Activated naive CD8-positive, alpha-beta T cell treated with anti-CD3 and anti-CD28 coated beads, Interleukin-2, amount 10 ng/mL, durations not matched to agents 7 days and 5 days (primary cell): Measurements from ENCODE around the gene CEP120. TPM values are rescaled to one million over a fixed set of nuclear protein-coding genes. Genes with fewer than 3 reads are reported as not detected.
"Not testable (repeated sequence)": the region's sequence is repeated elsewhere in the genome, so short reads cannot be mapped to it uniquely, and the experiment has no call there.

Source experiments
- ATAC-seq: fragments of 150-1000 bp; cut with Tn5 transposase; one replicate; pipeline ENCODE4 v1.10.0; 2021; ENCODE audit warnings: low read depth, moderate library complexity
- POLR2A ChIA-PET: fragments of 350-600 bp; sonication (Branson Sonifier 250); formaldehyde crosslinking; loops from one replicate; lab custom pipeline; 2021; ENCODE audit warnings: antibody characterized with exemption; lab: Charles Lee
- DNase-seq: peaks from one replicate; pipeline ENCODE4 v3.0.0; 2021
- H3K27ac Mint-ChIP-seq: one replicate; pipeline ENCODE4 v1.8.0; 2022; ENCODE audit warnings: mild to moderate bottlenecking, mixed read lengths
- H3K27me3 Mint-ChIP-seq: one replicate; pipeline ENCODE4 v1.8.0; 2022; ENCODE audit warnings: mild to moderate bottlenecking, moderate library complexity, mixed read lengths
- H3K36me3 Mint-ChIP-seq: one replicate; pipeline ENCODE4 v1.8.0; 2021; ENCODE audit warnings: mild to moderate bottlenecking, mixed read lengths
- H3K4me1 Mint-ChIP-seq: one replicate; pipeline ENCODE4 v1.8.0; 2021; ENCODE audit warnings: mixed read lengths
- H3K4me3 Mint-ChIP-seq: one replicate; pipeline ENCODE4 v1.8.0; 2022; ENCODE audit warnings: mild to moderate bottlenecking, moderate library complexity, mixed read lengths
- H3K9me3 Mint-ChIP-seq: one replicate; pipeline ENCODE4 v1.8.0; 2021; ENCODE audit warnings: mixed read lengths
- total RNA-seq, 2 experiments: library from RNA; stranded (reverse); gene quantifications; one replicate each; pipeline ENCODE4 v1.2.3, GENCODE V29; 2021

Gene CEP120
- total RNA-seq, 2 experiments from 2014 or later, result 41.7 to 42.8 TPM

DNA sequence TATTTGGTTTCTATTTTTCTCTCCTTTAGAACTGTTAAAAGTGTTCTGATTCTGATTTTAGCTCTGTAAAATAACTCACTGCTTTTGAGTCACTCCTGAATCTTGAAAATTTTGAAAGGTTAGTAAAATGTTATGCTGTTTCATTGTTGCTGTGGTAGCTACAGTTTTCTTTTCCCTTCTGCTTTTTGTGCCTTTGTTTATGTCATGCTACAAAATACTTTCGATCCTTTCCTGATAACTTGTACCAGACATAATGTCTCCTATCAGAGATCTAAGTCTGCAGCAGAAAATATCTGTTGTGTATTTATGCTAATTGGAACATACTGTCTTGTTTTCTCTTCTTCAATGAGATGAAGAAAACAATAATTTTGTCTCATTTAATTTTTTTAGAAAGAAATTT lies 26.9 kb upstream of the CEP120 start:
- H3K27ac Mint-ChIP-seq, result no peak overlapping the region
- POLR2A ChIA-PET, result no interaction called here
- DNase-seq (no peak), ATAC-seq (no peak)
- no peak overlapping the region for H3K4me3 Mint-ChIP-seq
- no peaks in the 10 kb centered on the region for H3K9me3 Mint-ChIP-seq
- peaks cover 8% of the 10 kb centered on the region for H3K4me1 Mint-ChIP-seq
- H3K36me3 Mint-ChIP-seq, result no peaks in the 10 kb centered on the region
- no peaks in the 10 kb centered on the region for H3K27me3 Mint-ChIP-seq

DNA sequence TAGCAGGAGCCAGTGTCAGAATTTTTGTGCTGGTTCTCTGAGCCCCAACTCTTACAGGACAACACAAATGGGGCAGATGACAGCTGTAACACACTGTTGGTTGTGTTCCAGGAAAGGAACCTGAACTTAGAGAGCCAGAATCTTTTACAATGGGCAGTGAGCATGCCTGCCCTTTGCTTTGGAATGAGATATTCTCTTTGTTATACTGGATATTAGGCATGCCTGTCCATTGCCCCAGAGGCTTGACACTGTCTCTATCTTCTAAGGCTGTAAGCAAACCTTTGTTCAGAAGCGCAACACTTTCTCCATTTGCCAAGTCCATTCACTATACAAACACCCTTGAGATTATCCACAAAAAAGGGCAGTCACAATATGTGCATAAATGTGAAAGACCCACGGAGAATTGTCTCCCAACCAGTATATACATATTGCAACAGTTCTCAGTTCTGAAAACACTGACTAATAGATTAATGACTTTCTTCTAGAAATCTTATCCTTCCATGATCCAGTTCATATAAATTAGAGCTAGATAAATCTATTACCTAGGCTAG lies 26.3 kb upstream of the CEP120 start:
- no peak for ATAC-seq
- POLR2A ChIA-PET, result no interaction called here

DNA sequence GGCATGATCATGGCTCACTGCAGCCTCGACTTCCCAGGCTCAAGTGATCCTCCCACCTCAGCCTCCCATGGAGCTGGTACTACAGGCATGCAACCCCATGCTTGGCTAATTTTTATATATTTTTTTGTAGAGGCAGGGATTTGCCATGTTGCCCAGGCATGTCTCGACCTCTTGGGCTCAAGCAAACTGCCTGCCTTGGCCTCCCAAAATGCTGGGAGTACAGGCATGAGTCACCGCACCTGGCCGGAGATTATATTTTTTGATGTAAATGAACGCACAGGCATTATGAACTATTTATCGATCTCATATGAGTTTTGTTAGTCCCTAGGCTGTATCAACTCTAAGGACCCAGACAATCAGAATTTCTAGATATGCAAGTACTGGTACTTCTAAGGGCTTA lies 25.5 kb upstream of the CEP120 start:
- H3K27ac Mint-ChIP-seq, result no peak overlapping the region
- no peaks in the 10 kb centered on the region for H3K9me3 Mint-ChIP-seq
- no peak for DNase-seq
- H3K36me3 Mint-ChIP-seq, result no peaks in the 10 kb centered on the region
- no peak for ATAC-seq
- no peak overlapping the region for H3K4me3 Mint-ChIP-seq
- H3K27me3 Mint-ChIP-seq, result no peaks in the 10 kb centered on the region
- POLR2A ChIA-PET, result interaction anchor here (0.9 kb wide), 1 partner anchor 26 kb away, joined by 3 read pairs; no protein-coding TSS in a partner anchor
- peaks cover 8% of the 10 kb centered on the region for H3K4me1 Mint-ChIP-seq

More for the DNA sequence above, 26.3 kb upstream of the CEP120 start:
- no peaks in the 10 kb centered on the region for H3K27me3 Mint-ChIP-seq
- no peaks in the 10 kb centered on the region for H3K36me3 Mint-ChIP-seq
- H3K4me1 Mint-ChIP-seq, result peaks cover 8% of the 10 kb centered on the region
- no peak for DNase-seq
- no peak overlapping the region for H3K4me3 Mint-ChIP-seq
- H3K9me3 Mint-ChIP-seq, result no peaks in the 10 kb centered on the region
- no peak overlapping the region for H3K27ac Mint-ChIP-seq

DNA sequence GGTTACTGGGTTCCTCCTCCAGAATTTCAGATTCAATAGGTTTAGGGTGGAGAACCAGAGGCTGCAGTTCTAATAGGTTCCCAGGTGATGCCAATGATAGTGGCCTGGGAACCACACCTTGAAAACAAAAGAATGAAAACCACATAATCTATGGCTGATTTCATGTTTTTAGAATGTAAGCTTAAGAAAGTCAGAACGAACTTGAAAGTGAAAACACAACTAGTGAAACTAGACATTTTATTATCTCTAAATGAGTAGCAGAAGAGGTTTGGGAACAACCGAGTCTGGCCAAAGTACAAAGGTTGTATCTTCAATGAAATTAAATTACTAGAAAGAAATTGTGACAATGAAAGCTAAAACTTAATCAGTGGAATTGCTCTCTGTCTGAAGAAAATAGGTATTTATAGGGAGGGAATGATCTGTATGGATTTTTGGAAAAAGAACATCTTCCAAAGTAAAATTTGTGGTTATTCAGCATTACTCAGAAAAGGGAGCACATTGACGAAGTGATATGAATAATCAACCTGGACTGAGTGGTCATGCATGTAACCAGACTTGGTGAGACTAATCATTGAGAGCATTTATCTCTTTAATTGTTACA lies 24.9 kb upstream of the CEP120 start:
- H3K4me3 Mint-ChIP-seq, result peak overlapping the region; percentile 45
- H3K27ac Mint-ChIP-seq, result peak overlapping the region; percentile 22
- no peaks in the 10 kb centered on the region for H3K9me3 Mint-ChIP-seq
- peak; percentile 78 for ATAC-seq
- H3K36me3 Mint-ChIP-seq, result no peaks in the 10 kb centered on the region
- H3K27me3 Mint-ChIP-seq, result no peaks in the 10 kb centered on the region
- no peak for DNase-seq
- H3K4me1 Mint-ChIP-seq, result peaks cover 8% of the 10 kb centered on the region
- POLR2A ChIA-PET, result interaction anchor here (0.9 to 1.2 kb wide), 2 partner anchors 24 to 26 kb away, joined by 3 to 6 read pairs; partner anchors contain the start of gene CEP120

DNA sequence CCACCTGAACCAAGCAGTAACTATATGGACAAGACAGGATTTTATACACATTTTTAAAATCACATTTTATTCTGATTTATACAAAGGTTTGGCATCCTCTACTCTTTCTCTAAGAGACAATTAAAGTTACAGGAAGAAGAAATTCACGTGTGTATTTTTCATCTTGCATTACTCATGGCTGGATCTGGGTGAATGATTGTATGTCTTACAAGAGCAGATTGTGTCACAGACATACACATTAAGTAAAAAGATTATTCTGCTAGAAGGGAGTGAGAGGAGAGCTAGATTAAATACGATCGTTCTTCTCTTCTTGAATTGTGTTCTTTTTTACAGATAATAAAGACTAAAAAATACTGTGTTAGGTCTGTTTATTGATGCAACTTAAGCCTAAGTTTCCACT lies 20.8 kb upstream of the CEP120 start:
- H3K27me3 Mint-ChIP-seq, result no peaks in the 10 kb centered on the region
- no peak overlapping the region for H3K4me3 Mint-ChIP-seq
- H3K9me3 Mint-ChIP-seq, result no peaks in the 10 kb centered on the region
- POLR2A ChIA-PET, result no interaction called here
- no peak for DNase-seq
- H3K36me3 Mint-ChIP-seq, result no peaks in the 10 kb centered on the region
- no peak for ATAC-seq
- peaks cover 8% of the 10 kb centered on the region for H3K4me1 Mint-ChIP-seq
- no peak overlapping the region for H3K27ac Mint-ChIP-seq

DNA sequence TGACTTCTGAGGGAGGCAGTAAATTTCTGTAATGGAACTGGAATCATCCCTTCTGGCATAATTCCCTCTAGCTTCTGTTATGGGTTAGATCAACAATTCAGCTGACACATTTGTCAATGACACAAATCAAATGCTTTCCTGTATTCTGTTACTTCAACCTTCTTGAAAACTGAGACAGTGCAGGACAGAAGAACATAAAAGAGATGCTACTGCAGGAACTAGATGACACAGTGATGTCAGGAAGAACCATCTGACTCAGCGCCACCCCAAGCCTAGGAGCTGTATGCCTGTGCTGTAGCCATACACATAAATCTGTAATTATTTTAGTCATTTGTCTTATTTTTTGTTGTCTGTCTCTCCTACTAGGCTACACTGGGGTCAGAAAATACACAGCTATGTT lies 18.2 kb upstream of the CEP120 start:
- no peaks in the 10 kb centered on the region for H3K9me3 Mint-ChIP-seq
- no peak overlapping the region for H3K27ac Mint-ChIP-seq
- no peaks in the 10 kb centered on the region for H3K4me1 Mint-ChIP-seq
- DNase-seq, result no peak
- no peaks in the 10 kb centered on the region for H3K36me3 Mint-ChIP-seq
- H3K27me3 Mint-ChIP-seq, result no peaks in the 10 kb centered on the region
- ATAC-seq, result peak; percentile 52
- no peak overlapping the region for H3K4me3 Mint-ChIP-seq
- POLR2A ChIA-PET, result no interaction called here

DNA sequence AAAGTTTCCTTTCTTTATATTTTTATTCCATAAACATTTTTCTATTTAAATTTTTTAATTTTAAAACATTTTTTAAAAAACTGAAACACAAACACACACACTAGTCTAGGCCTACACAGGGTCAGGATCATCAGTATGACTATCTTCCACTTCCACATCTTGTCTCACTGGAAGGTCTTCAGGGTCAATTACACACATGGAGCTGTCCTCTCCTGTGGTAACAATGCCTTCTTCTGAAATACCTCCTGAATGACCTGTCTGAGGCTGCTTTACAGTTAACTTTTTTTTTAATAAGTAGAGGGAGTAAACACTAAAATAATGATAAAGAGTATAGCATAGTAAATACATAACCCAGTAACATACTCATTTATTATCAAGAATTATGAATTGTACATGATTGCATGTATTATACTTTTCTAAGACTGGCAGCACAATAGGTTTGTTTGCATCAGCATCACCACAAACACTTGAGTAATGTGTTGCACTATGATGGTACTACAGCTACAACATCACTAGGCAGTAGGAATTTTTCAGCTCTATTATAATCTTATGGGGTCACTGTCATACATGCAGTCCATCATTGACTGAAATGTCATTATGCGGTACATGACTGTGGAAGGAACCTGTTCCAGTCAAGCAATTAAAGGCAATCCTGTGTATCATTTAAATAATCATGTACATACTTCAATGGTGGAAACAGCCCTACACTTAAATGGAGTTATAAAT lies 17.4 kb upstream of the CEP120 start:
- DNase-seq, result no peak
- Mint-ChIP-seq H3K27me3 (peaks cover 2% of the 10 kb centered on the region), H3K4me1 (no peaks in the 10 kb centered on the region), H3K4me3 (no peak overlapping the region), H3K27ac (no peak overlapping the region), H3K36me3 (no peaks in the 10 kb centered on the region), H3K9me3 (no peaks in the 10 kb centered on the region)
- POLR2A ChIA-PET, result interaction anchor here (0.5 kb wide), 1 partner anchor 15 kb away, joined by 3 read pairs; no protein-coding TSS in a partner anchor
- no peak for ATAC-seq

DNA sequence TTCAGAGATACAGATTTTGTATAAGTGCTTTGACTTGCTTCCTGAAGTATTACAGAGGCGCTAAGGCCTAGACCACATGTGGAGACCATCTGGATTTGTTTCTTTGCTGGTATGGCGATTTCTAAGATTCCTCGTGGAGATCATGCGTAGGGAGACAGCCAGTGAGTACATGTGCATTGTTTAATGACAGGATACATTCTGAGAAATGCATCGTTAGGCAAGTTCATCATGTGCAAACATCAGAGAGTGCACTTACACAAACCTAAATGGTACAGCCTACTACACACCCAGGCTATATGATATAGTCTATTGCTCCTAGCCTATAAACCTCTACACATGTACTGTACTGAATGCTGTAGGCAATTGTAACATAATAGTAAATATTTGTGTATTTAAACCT lies 16.5 kb upstream of the CEP120 start:
- no peak overlapping the region for H3K4me3 Mint-ChIP-seq
- H3K27ac Mint-ChIP-seq, result no peak overlapping the region
- DNase-seq, result no peak
- ATAC-seq, result no peak
- no peaks in the 10 kb centered on the region for H3K36me3 Mint-ChIP-seq
- H3K4me1 Mint-ChIP-seq, result no peaks in the 10 kb centered on the region
- POLR2A ChIA-PET, result interaction anchor here (0.5 kb wide), 1 partner anchor 16 kb away, joined by 3 read pairs; no protein-coding TSS in a partner anchor
- no peaks in the 10 kb centered on the region for H3K9me3 Mint-ChIP-seq
- H3K27me3 Mint-ChIP-seq, result peaks cover 4% of the 10 kb centered on the region

DNA sequence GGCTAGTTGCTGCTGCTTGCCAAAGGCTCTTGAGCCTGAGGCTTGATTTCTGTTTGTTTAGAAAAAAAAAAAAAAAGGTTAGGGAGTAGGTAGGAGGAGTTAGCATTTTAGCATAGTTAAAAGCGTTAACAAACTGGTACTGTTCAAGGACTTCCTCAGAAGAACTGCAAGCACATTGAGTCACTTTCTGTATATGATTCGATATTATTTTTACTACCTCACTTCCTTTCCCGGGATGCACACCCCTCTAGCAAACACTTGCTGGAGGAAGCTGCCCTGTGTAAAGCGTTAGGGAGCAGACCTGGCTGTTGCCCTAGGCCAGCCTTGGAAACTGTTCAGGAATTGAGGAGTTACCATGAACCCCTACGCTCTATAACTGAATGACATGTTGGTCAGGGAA lies 15.7 kb upstream of the CEP120 start:
- Mint-ChIP-seq H3K9me3 (no peaks in the 10 kb centered on the region), H3K36me3 (no peaks in the 10 kb centered on the region), H3K27ac (no peak overlapping the region), H3K4me3 (no peak overlapping the region), H3K4me1 (no peaks in the 10 kb centered on the region), H3K27me3 (peaks cover 4% of the 10 kb centered on the region)
- ATAC-seq (no peak), DNase-seq (no peak)
- POLR2A ChIA-PET, result no interaction called here

DNA sequence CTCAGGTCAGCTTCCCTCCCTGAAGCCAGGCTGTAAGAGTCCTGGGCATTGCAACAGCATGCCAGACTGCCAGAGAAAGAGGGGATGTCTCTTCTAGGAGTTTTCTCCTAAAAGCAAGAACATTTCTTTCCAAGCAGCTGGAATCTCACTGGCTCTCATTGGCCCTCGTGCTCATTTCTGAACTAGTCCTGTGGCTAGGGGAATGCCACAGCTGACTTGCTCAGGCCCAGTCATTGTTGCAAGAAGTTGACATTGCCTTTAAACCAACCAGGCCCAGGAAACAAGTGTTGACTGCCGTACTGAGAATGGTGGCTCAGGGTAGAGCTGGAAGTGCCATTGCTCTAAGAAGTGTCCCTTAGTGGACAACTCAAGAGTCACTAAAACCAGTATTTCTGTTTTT lies 15.0 kb upstream of the CEP120 start:
- Mint-ChIP-seq H3K27me3 (peaks cover 4% of the 10 kb centered on the region), H3K9me3 (no peaks in the 10 kb centered on the region), H3K27ac (no peak overlapping the region), H3K36me3 (no peaks in the 10 kb centered on the region), H3K4me3 (no peak overlapping the region), H3K4me1 (no peaks in the 10 kb centered on the region)
- POLR2A ChIA-PET, result no interaction called here
- ATAC-seq, result no peak
- no peak for DNase-seq

DNA sequence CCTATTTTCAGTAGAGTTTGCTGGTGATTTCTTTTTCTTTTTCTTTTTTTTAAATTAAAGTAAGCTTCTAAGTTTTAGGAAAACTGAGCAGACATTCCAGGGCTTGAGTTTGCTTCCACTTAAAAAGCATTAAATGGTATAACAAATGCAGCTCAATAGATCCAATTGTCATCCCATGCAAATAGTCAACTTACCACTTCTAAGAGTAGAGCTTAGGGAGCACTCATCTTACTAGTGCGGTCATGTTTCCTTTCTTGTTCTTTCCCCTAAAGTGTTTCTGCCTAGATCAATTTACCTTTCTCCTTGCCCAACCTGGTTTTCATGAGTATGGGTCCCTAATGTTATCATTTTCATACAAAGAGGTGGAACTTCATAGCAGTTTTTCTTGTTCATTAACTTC lies 13.0 kb upstream of the CEP120 start:
- POLR2A ChIA-PET, result no interaction called here
- Mint-ChIP-seq H3K27ac (no peak overlapping the region), H3K9me3 (no peaks in the 10 kb centered on the region), H3K4me1 (no peaks in the 10 kb centered on the region), H3K4me3 (no peak overlapping the region), H3K36me3 (no peaks in the 10 kb centered on the region), H3K27me3 (peaks cover 4% of the 10 kb centered on the region)
- ATAC-seq, result no peak
- DNase-seq, result no peak

DNA sequence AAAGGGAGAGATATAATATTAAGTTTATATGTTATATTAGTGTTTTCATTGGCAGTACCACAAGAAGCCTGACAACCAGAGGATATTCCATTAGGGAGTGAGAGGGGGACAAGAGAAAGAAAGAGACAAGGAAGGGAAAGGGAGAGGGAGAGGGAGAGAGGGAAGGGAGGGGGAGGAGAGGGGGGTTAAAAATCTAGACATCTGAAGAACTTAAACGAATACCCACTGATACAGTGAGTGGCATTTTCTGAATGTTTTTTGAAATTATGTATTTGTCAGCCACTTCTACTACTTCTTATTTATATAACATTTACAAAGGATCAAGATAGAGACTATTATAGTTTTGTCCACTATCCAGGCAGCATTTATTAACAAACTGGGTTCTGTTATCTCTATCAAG lies 11.6 kb upstream of the CEP120 start:
- Mint-ChIP-seq H3K27me3 (peaks cover 4% of the 10 kb centered on the region), H3K4me3 (no peak overlapping the region), H3K27ac (no peak overlapping the region), H3K4me1 (no peaks in the 10 kb centered on the region), H3K36me3 (no peaks in the 10 kb centered on the region), H3K9me3 (no peaks in the 10 kb centered on the region)
- no peak for ATAC-seq
- DNase-seq, result no peak
- POLR2A ChIA-PET, result no interaction called here

DNA sequence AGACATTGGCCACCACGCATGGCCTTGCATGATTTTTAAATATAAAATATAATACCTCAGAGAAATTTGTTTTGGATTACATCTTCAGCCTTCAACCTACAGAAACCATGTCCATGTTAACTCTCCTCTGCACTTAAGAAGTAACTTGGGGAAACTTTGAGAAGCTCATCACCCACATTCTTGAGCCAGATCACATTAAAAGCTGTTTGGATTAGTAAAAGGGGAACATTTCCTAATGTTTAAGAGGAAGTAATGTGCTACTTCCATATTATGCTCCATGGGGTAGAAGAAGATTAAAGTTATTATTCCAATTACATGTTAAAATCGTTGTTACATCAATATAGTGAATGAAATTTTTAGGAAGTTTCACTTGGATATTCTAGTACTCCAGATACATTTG lies 10.4 kb upstream of the CEP120 start:
- Mint-ChIP-seq H3K4me3 (no peak overlapping the region), H3K27ac (no peak overlapping the region), H3K27me3 (peaks cover 4% of the 10 kb centered on the region), H3K36me3 (no peaks in the 10 kb centered on the region), H3K9me3 (no peaks in the 10 kb centered on the region), H3K4me1 (no peaks in the 10 kb centered on the region)
- no peak for DNase-seq
- POLR2A ChIA-PET, result interaction anchor here (1.0 to 1.4 kb wide), 2 partner anchors 10 to 11 kb away, joined by 3 to 5 read pairs; partner anchors contain the start of gene CEP120
- ATAC-seq, result no peak

DNA sequence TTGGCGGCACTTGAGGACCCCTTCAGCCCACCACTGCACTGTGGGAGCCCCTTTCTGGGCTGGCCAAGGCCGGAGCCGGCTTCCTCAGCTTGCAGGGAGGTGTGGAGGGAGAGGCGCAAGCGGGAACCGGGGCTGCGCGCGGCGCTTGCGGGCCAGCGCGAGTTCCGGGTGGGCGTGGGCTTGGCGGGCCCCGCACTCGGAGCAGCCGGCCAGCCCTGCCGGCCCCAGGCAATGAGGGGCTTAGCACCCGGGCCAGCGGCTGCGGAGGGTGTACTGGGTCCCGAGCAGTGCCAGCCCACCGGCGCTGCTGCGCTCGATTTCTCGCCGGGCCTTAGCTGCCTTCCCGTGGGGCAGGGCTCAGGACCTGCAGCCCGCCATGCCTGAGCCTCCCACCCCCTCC lies 7.2 kb upstream of the CEP120 start:
- POLR2A ChIA-PET, ATAC-seq, H3K27me3 Mint-ChIP-seq, H3K36me3 Mint-ChIP-seq, H3K9me3 Mint-ChIP-seq, H3K4me1 Mint-ChIP-seq, DNase-seq, H3K27ac Mint-ChIP-seq, H3K4me3 Mint-ChIP-seq: not testable (repeated sequence)
